Fibroblast of skin of left quadriceps (primary cell): Measurements from ENCODE around the gene SLC6A5.

Experiments used
- DNase-seq, 2 experiments: peaks; one replicate each; pipeline ENCODE4 v3.0.0-alpha.2; 2013; ENCODE audit warnings: low read depth in 2 of 2

Gene SLC6A5

DNA sequence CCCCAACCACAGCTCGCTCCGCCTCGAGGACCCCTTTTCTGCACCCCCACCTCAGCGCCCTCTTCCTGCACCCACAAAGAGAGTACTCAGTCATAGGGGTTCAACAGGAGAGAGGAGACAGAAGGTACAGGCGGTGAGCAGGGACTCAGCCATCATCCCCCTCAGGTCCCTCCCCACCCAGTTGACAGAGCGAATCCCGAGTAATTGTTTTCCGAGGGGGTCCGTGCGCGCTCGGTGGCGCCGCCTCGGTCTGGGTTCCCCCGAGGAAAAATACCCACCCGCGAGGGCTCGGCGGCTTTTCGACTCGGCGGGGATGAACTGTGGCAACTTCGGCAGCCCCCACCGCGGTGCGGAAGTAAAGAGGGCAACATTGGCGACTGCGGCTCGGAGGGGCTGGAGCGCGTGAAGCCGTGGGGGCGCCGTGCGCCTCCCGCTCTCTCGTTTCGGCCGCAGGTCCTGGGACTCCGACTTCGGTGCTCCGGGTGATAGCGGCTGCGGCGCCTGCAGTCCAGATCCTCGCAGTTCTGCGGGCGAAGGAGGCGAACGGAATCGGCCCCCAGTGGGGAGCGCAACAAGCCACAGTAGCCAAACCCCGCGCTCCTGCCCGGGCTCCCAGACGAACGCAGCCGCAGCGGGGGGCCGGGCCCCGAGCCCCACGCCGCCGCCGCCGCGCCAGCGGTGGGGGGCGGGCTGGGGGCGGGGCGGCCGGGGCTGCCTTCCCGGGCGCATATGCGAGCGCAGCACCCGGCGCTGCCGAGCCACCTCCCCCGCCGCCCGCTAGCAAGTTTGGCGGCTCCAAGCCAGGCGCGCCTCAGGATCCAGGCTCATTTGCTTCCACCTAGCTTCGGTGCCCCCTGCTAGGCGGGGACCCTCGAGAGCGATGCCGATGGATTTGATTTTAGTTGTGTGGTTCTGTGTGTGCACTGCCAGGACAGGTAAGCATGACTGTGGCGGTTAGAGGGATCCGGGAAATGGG lies 69.7 kb downstream of the SLC6A5 start, which contains the start of gene NELL1:
Gene NELL1 (plus strand): TSS at position 743 of the 976 bp plus-strand sequence.
- no peak for DNase-seq

DNA sequence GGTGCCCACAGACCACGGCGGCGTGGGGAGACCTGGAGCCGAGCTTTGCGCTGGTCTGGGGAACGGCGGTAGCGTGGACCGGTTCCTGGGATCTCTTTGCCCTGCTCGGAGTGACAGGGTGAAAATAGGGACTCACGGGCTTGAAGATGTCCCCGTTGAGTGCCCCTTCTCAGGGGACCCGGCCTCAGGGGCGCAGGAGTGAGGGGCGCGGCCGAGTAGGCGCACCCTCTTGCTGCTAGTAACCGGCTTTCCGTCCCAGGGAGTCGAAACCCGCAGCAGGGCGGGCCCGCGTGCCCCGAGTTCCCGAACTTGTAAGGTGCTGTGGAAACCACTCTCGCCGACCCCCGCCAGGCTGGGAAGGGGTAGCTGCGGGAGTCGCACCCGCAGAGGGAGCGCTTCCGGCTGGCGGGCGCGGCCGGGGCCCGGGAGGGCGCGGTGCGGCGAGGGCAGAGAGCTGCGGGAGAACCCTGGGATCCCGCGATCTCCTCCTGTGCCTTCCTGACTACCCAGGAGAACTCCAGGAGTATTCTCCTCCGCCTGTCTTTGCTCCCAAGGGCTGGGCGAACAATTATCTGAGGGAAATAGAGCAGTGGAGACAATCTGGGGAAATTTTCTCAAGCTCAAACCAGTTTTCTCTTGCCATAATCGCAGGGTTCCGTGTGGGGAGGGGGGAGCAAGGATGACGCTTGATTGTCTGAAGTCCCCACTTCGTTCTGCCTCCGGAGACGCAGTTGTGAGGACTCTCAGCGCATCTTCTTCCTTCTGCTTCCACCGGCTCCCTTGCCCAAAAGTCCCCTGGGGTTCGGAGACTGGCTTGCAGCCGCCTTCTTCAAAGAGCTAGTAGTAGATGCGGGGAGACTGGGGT lies 70.6 kb downstream of the SLC6A5 start:
- DNase-seq = no peak

DNA sequence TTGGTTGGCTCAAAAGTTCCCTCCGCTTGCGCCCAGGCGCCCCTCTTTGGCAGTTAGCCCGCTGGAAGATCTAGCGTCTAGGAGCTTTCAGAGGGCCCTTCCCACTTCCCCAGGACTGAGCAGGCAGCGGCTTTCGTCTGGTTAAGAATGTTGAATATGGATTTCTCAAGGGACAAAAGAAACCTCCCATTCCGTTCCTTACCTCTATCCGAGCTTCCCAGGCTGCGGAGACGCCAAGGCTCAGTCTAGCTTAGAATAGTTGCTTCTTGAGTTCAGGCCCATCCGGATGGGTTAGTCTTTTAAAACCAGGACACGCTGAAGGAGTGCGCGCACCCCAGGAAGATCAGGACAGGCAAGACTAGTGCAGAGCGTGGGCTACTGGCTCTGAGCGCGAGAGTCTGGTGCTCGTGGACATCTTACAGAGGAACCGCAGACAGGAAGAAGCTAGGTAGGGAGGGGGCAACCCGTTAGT lies 71.6 kb downstream of the SLC6A5 start:
- no peak for DNase-seq

DNA sequence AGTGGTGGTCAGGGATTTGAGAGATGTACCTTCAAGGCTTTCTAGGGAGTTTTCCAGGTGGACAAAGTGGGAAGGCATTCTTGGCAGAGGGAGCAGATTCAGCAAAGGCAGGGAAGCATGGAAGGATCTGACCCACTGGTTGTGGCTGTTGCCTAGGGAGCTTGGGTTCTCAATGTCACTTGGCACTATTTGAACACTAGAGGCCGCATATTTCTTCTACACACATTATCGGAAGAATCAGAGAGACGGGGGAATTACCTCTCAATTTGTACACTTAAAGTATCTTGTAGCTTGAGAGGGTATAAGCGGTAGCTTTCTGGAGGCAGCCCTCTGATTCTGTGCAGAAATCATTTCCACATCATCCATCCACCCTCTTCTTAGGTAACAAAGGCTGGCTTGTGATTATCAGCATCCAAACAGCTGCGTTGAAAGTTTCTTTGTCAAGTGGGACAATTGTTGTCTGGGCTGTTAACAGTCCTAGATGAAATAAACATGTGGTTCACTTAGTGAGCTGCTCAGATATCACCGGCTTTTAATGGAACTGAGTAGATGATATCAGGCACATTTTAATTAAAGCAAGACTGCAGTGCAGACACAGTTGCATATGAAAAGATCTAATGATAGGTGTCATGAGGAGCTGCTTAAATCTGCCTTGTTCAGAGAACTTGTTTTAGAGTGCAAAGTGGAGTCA lies 72.6 kb downstream of the SLC6A5 start:
- DNase-seq = no peak

DNA sequence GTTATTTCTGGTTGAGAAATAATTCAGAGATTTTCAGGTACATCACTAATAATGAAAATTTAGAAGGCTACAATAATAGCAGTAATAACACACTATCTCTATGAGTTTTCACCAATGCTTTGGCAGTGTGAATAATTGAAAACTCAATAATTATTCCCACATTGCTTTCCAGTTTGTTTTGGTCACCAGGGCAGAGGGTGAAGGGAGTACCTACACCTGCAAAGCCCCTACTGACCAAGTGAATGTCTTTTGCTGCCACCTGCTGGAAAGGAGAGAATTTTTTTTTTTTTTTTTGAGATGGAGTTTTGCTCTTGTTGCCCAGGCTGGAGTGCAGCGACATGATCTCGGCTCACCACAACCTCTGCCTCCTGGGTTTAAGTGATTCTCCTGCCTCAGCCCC lies 73.2 kb downstream of the SLC6A5 start:
- DNase-seq = no peak

DNA sequence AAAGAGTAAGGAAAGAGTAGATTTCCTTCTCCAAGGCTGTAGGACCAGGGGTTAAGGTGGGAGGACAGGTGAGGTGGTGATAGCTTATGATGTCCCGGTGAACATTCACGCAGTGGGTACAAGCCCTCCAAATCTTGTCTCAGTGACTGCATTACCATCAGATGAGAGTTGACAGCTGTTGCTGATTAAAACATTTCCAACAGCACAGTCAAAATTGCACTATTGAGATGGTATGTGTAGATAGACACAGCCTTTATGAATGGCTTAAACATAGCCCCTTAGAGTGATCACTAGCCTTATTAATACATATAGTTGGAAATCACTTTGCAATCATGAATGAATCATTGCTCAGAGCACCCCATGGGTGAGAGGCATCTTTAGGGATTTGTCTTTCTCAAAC lies 77.2 kb downstream of the SLC6A5 start:
- DNase-seq = no peak

DNA sequence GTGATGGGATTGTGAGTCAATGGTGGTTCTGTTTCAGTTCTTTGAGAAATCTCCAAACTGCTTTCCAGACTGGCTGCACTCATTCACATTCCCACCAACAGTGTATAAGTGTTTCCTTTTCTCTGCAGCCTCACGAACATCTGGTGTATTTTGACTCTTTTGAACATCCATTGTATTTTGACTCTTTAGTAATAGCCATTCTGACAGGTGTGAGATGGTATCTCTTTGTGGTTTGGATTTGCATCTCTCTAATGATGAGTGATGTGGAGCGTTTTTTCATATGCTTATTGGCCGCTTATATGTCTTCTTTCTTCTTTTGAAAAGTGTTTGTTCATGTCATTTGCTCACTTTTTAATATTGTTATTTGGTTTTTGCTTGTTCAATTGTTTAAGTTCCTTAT lies 89.4 kb downstream of the SLC6A5 start:
- no peak for DNase-seq

DNA sequence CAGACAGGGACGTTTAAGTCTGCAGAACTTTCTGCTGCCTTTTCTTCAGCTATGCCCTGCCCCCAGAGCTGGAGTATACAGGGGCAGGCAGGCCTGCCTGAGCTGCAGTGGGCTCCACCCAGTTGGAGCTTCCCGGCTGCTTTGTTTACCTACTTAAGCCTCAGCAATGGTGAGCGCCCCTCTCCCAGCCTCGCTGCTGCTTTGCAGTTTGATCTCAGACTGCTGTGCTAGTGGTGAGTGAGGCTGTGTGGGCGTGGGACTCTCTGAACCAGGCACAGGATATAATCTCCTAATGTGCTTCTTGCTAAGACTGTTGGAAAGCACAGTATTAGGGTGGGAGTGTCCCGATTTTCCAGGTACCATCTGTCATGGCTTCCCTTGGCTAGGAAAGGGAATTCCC lies 108.5 kb downstream of the SLC6A5 start:
- no peak for DNase-seq
